NCI-H69 (cell line): ENCODE data around the gene JMJD1C.
"Not testable (repeated sequence)": the region's sequence is repeated elsewhere in the genome, so short reads cannot be mapped to it uniquely, and the experiment has no call there.

ENCODE experiments used
- DNase-seq: peaks from one replicate; lab custom pipeline; 2025; lab: John Stamatoyannopoulos, UW

JMJD1C gene

GRCh38 chr10:63286754-63287264 is 179.0 kb downstream of the JMJD1C start:
- no peak for DNase-seq

DNA sequence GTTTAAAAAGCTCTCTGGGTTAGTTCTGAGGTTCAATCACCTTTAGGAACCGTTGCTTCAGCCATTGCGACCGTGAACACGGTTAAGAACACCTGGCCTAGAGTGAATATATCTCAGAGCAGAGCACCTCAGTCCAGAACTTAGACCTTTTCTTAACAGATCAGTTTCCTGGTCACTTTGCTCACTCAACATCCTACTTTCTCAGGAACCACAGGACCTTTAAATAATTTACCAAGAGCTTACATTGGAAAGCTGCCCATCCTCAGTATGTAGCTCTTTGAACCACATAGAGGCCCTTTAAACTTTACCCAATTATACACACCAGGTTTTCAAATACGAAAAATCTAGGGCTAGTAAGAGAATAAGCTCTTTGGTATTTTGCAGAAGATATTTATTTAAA is 179.4 kb downstream of the JMJD1C start:
- no peak for DNase-seq

DNA sequence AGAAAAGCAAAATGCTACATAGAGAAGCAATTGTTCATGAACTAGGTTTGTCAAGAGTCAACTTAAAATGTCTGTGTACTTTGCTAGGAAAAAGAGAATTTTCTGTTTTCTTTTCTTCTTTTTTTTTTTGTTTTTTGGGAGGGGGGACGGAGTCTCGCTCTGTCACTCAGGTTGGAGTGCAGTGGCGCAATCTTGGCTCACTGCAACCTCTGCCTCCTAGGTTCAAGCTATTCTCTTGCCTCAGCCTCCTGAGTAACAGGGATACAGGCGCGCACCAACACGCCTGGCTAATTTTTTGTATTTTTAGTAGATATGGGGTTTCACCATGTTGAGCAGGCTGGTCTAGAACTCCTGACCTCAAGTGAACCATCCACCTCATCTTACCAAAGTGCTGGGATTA is 181.9 kb downstream of the JMJD1C start:
- DNase-seq = not testable (repeated sequence)

DNA sequence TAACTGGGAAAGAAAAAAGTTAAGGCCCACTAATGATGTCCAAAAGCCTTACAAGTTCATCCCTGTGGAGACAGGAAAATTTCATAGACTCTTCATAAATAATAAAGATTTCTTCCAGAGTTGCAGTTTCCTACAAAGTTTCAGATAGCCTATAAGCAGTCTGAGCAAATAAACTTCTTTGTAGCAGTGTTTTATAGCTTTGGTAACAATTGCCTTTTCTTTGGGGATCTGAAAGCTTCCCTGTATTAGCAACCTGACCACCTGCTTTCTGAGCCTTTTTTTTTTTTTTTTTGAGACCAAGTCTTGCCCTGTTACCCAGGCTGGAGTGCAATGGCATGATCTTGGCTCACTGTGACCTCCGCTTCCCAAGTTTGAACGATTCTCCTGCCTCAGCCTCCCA is 182.7 kb downstream of the JMJD1C start:
- no peak for DNase-seq

- peak; percentile 51 for DNase-seq
These were observed 183.8 kb downstream of the JMJD1C start for GRCh38 chr10:63281967-63282366.

DNA sequence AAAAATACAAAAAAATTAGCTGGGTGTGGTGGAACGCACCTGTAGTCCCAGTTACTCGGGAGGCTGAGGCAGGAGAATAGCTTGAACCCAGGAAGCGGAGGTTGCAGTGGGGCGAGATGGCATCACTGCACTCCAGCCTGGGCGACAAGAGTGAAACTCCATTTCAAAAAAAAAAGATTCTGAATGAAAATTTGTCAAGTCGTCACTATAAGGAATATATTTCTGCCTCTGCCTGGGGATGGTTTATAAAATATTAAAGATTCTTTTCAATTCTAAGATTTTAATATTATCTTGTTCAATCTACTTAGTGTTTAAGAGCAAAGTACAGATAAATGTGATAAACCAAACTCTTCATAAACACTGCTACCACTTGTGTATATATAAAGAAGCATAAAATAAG is 185.4 kb downstream of the JMJD1C start:
- no peak for DNase-seq

DNA sequence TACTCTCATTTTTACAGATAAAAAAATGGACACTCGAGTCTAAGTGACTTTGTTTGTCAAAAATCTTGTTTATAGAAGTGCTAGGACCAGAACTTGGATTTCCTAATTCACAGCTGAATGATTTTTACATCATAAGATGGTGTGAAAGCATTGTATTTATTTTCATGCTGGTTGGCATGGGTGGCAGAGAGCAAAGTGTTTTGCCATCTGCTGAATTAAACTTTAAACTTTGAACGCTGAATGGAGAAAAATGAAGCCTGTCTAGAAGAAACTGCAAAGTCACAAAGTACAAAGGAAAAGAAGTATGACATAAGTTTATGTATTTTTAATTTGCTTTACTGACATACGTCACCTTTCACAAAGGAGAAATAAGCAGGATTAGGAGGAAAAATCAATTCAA is 190.7 kb downstream of the JMJD1C start:
- no peak for DNase-seq

DNA sequence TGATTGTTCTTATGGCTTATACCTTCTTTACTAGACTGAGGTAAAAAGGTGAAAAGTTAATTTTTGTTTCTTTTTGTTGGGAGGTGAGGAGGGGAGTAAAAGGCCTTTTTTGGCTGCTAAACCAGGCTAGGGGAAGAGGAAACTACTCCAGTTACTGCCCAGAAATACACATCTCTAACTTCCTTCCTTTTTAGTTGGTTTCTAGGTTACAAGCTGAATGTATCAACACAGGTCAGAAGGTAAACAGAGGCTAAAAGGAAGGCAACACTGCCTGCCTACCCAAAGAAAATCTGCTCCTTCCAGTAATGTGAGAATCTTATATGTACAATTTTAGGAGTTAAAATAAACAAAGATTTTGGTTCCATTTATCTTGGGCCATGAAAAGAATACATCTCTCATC is 192.2 kb downstream of the JMJD1C start:
- DNase-seq = peak; percentile 4

DNA sequence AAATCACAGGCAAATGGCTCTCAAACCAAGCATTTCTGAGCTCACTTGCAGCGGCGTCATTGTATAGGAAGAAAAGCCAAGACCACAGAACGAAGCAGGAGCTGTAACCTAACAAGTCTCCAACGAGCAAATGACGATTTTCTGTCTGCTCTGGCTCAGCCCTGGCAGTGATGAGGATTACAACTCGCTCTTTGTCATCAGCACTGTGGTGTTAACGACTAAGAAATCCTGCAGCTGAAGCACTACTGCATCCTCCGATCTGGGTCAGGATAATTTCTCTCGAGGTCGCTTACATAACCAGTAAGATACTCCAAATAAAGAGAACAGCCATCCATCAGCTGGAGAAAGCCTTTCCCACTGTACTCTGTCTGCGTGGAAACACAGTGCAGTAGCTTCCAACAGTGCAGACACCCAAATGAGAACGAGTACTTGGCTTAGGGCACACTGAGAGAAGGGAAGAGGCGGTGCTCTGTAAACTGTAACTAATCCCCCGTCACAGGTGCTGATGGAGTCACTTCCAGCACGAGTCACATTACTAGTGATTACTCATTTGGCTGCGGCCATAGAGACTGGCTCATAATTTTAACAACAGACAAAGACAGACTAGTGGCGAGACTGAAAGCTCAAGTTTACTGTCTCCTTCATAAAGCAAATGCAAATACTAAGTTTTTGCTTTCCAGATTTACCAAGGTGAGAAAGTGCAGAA is 196.8 kb downstream of the JMJD1C start:
- peak; percentile 95 for DNase-seq

DNA sequence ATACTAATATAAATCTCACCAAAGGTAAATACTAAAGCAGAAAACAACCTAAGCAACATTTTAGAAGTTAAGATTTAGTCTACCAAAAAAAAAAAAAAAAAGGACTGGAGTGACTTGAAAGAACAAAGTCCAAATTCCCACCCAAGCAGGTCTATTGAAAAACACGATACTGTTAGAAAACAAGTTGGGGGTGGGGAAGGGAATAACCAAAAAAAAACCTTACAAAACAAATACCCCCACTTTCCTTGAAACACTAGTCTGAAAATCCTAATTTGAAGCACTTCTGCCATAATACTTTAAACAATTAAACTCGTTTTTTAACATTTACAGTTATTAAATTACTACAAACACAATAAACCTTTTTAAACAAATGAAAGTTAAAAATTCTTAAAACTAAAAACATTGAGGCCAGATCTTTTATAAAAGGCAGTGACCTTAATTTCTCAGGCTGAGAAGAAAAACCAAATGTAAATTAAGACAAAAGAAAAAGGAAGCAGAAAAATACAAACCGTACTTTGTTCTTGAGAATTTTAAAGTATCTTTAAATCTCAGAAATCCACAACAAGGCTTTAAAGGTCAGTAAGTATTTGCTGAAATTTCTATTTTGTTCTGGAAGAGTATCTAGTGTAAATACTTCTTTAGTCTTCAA is 197.5 kb downstream of the JMJD1C start:
- DNase-seq = peak; percentile 43

- DNase-seq = peak; percentile 52
These were observed 198.2 kb downstream of the JMJD1C start for GRCh38 chr10:63267414-63268148.

DNA sequence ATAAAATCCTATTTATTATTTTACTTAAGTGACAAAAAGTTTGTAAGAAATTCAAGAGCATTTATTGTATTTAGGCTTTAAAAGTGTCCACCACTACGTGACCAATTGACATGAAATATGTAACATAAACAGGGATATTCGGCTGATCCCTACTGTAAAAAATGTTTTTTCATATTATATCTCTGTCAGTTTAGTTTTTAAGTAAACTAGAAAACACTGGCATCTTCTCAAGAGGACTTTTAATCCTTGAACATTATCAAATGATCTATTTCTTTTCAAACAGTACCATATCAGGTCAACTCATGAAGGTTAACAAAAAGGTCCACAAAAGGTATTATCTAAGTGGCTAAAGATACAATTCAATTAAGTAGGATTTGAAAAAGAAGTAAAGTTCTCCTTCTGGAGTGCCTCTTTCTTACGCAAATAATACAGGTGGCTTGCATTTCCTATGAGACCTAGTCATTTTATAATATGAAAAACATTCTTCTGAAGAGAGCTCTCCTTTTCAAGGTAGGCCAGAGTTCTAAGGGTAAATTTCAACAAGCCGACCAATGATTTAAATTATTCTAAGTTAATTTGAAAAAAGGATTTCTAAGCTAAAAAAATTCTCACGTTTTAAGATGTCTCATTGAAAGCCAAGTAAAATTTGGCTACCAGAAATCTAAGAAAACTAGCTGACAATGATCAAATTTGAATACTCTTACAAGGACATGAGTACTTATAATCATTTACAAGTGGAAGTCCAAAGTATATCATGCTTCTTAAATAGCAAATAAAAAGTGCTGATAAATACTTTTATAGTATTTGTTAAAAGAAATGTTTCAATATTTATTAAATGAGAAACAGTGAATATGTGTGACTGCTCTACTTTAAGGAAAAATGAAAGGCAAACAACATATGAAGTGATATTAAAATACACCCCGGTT is 199.1 kb downstream of the JMJD1C start:
- peak; percentile 6 for DNase-seq

DNA sequence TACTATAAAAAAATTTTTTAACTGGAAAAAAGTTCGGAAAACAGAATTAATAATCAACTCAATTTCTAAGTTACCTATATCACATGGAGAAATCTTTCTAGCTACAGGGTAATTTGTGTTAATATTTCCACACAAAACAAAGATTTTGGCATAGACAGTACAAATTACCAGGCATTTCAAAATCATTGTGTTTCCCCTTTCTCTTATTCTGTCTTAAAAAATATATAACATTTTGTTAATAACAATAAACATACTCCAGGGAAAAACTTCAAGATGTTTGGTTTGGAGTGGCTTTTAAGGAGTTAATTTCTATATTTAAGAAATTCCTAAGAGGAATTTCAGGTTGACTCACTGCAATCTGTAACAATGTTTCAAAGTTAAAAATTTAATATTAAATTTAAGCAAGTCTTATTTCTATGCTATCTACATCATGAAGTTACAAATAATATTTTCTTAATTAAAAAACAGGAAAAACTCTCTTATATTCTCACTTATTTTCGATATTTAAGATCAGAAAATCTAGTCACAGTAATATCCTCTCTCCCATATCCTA is 200.0 kb downstream of the JMJD1C start:
- no peak for DNase-seq

DNA sequence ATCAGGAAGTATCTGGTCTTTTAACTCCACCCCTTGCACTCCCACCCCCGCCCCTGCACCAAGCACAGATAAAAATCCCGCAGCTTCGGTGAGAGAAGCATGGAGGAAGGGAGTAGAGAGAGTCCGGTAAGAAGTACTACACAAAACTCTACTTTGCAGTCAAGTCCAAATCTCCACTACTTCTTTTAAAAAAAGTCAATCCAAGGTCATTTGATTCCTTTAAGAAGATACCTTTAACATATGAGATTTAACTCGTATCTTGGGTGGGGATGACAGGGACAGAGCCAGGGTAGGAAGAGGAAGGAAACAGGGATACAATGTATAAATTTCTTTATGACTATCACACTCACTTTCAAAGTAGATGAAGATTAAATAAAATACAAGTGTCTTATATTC is 200.6 kb downstream of the JMJD1C start:
- peak; percentile 62 for DNase-seq

DNA sequence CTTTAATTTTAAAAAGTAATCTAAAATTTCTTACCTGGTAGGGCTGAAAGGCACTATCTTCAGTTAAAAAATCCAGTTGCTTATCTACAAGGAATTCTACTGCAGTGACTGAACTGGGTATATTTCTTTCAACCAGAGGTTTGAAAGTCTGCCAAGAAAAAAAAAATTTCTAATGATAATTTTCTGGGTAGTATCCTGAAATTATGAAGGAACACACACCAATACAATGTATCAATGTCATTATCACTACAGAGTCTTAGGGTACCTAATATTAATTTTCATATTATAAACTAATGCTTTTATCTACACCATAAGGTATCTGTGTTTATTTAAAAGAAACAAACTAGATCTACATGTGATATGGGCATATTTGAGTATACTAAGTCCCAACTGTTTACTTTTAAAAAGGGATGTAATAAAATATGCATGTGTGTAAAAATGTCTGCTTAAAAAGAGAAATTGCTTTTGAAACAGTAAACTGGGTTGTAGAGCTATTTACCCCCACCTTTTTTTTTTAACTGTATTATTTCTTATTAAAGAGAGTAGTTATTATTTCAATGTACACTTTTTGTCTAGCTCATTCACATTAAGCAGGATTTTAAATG is 201.1 kb downstream of the JMJD1C start:
- no peak for DNase-seq

- DNase-seq = no peak
These were observed 203.2 kb downstream of the JMJD1C start for GRCh38 chr10:63262430-63263073.

DNA sequence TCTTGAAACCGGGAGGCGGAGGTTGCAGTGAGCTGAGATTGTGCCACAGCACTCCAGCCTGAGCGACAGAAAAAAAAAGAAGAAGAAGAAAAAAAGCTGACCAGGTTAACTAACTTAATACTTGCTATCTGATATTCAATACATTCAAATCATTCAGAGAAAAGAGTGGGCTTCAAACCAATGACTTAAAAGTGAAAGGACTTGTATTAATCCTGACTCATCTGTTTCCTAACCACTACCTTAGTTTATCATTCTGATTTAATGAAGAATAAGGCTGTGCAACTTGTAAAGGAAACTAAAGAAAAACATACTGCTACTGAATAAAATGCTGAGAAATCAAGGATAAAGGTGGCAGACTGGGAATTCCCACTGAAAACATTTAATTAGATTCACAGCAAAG is 204.3 kb downstream of the JMJD1C start:
- DNase-seq = no peak

GRCh38 chr10:63260860-63261251 is 204.9 kb downstream of the JMJD1C start:
- no peak for DNase-seq

DNA sequence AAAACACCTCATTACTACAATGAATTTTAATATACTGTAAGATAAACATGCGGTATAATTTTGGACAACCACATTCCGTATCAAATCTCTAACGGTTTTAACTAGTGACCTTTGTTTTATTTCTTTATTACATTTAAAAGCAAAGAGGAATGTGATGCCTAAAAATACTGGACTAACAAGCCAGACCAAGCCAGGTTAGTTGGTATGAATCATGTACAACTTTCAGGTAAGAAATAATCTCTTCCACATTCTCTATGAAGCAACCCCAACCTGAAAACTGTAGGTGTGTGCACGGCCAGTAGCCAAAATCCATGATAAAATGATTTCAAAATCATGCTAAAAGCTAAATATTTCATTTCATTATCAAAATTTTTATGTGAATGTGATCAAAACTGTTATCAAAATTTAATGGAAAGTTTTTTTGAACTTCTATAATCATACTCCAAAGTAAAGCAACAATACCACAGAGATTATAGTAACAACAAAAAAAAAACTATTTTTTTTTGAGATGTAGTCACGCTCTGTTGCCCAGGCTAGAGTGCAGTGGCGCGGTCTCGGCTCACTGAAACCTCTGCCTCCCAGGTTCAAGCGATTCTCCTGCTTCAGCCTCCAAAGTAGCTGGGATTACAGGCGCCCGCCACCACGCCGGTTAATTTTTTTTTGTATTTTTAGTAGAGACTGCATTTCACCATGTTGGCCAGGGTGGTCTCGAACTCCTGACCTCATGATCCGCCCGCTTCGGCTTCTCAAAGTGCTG is 205.5 kb downstream of the JMJD1C start:
- no peak for DNase-seq
